NCI-H226 (cell line): Measurements from ENCODE around the gene GTSE1.
"Not testable (repeated sequence)": the region's sequence is repeated elsewhere in the genome, so short reads cannot be mapped to it uniquely, and the experiment has no call there.

Source experiments
- DNase-seq: peaks from one replicate; pipeline ENCODE4 v3.0.0-alpha.2; 2015

Gene GTSE1, protein sequence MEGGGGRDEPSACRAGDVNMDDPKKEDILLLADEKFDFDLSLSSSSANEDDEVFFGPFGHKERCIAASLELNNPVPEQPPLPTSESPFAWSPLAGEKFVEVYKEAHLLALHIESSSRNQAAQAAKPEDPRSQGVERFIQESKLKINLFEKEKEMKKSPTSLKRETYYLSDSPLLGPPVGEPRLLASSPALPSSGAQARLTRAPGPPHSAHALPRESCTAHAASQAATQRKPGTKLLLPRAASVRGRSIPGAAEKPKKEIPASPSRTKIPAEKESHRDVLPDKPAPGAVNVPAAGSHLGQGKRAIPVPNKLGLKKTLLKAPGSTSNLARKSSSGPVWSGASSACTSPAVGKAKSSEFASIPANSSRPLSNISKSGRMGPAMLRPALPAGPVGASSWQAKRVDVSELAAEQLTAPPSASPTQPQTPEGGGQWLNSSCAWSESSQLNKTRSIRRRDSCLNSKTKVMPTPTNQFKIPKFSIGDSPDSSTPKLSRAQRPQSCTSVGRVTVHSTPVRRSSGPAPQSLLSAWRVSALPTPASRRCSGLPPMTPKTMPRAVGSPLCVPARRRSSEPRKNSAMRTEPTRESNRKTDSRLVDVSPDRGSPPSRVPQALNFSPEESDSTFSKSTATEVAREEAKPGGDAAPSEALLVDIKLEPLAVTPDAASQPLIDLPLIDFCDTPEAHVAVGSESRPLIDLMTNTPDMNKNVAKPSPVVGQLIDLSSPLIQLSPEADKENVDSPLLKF

DNA sequence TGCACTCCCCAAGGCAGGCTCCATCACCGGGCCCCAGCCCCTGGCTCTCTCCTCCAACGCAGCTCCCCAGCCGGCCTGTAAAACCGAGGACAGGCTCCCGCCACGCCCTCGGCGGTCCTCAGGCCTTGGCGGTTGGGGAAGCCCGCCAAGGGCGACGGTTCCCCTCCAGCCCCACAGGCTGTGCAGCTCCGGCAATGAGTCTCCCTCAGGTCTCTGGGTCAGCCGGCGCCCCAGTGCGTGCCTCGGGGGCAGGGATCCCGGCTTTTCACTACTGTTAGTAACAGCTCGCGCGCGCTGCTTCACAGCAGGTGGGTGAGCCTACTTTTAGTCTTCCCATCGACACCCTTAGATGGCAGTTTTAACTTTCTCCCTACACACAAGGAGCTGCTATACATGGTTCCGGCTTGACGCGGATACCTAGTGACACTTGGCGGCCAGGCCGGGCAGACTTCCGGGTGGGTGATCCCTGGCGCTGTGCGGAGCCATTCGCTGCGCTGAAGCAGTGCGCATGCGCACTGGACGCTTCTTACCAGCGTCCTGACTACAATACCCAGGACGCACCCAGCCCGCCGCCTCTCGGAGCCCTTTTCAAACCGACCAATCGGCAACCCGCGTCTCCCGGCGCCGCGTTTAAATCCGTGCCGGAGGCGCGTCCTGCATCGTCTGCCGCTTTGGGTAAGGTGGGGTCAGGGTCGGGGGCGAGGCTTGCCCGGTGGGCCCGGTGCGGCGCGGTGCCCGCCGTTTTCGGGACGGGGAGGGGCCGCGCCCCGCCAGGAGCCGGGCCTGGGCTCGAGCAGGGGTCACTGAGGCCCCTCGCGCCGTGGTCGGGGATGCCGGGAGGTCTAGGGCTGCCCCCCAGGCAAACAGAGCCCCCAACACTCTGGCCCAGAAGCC, at the start of gene GTSE1:
TSS of gene GTSE1 (plus strand) at position 614 of the 894 bp plus-strand sequence. CDS start 531 bp downstream, outside the sequence.
- peak; percentile 84 for DNase-seq

DNA sequence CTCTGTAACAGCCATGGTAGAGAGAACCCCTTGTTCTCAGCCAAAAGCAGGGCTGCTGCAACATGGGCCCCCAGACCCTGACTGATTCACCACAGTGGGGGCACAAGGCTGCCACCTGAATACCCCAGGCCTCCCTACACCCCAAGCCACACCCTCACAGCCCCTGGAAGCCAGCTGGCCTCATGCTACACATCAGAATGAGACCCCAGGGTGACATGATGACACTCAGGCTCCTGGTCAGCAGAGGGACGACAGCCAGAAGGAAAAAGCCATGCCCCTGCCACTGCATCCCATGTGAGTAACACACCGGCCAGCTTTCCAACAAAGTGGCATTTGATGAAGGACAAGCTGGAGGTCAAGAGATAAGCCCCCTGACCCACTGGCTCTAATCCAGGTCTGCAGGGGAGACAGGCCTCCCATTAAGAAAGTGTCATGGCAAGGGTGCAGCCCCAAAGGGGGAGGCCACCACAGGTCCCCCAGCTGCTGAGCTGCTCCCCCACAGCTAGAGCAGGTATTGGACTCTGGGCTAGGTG, 49.2 kb upstream of the GTSE1 start:
- DNase-seq: no peak

DNA sequence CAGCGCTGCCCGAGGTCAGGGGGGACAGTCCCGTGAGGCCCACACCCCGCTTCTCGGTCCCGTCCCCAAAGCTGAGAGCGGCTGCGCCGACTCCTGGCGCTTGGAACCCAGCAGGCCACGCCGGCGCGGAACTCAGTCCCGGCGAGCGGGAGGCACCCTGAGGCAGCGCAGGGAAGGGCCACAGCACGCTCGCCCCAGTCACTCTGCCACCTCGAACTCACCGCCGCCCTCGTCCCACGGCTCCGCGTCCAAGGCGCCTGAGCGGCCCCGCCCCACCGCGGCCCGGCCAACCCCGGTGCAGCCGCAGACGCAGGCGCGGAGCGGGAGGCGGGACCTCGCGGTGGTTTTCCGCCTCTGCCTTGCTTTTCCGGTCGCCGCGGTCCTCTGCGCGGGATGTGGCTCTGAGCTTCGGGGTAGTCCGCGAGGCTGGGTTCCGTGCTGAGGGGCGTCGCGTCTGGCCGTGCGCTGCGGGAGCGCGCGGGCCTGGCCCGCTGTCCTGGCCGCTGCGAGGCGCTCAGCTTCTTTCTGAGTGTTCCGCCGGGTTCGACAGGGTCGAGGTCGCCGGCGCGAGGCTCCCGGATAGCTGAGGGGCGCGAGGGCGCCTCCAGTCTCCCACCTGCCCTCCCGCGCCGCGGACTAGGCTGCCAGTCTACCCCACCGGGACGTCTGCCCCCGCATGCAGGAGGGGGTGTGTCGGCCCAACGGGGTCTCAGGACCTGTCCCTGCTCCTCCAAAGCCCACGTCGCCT, 46.5 kb upstream of the GTSE1 start, which contains the start of gene CDPF1:
TSS of gene CDPF1 (minus strand) at position 259 of the 748 bp plus-strand sequence. CDS start 2,009 bp downstream, outside the sequence.
- peak; percentile 60 for DNase-seq

- no peak for DNase-seq
Observed at GRCh38 chr22:46250783-46251125, 45.9 kb upstream of the GTSE1 start.

- no peak for DNase-seq
Observed at GRCh38 chr22:46251266-46251665, 45.4 kb upstream of the GTSE1 start.

GRCh38 chr22:46251816-46252380, 44.8 kb upstream of the GTSE1 start:
- no peak for DNase-seq

- DNase-seq: no peak
Observed at GRCh38 chr22:46256358-46256958, 40.2 kb upstream of the GTSE1 start.

- DNase-seq: no peak
Observed at GRCh38 chr22:46259374-46259773, 37.3 kb upstream of the GTSE1 start.

DNA sequence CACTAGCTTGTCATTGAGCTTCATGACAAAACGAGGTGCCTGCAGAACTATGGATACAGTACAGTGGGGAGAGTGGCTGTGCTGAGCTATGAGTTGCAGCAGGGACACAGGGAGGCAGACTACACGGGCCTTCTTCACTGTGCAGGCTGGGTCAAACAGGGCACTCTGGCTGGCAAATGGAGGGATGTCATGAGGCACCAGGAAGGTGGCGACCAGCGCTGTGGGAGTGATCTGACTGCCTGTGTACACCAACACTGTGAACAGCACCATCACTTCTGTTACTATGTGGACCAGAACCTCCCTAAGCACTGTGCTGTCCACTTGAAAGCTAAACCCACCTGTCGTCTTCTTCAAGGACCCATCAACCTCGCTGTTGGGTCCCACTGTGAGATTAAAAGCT, 36.6 kb upstream of the GTSE1 start:
- no peak for DNase-seq

DNA sequence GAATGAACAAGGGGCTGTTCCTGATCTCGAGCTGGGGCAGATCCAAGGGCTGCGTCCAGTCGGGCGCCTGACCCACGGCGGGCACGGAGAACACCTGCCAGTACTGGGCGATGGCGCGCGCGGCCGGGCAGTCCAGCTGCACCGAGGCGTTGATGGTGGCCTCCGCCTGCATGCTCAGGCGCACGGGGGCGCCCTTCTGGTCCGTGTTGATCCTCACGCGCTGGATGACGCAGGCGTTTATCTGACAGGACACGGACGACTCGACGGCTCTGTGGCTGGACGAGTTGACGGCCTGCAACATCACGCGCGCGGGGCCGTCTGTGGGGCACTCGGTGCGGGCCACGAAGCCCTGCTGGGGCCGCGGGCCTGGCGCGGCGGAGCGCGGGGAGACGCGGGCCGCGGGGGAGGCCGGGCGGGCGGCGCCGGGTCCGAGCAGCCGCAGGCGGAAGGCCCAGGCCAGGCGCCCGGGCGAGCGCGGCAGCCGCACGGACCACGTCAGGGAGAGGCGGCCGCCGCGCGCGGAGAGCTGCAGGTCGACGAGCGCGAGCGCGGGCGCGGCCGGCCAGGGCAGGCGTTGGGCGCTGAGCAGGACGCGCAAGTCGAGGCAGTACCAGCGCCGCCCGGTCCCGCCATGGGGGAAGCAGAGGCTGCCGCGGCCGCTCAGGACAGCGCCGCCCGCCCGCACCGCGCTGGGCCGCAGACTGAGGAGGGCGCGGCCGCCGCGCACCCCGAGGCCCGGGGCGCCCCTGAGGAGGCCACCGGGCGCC, 34.0 kb upstream of the GTSE1 start:
- DNase-seq: no peak

DNA sequence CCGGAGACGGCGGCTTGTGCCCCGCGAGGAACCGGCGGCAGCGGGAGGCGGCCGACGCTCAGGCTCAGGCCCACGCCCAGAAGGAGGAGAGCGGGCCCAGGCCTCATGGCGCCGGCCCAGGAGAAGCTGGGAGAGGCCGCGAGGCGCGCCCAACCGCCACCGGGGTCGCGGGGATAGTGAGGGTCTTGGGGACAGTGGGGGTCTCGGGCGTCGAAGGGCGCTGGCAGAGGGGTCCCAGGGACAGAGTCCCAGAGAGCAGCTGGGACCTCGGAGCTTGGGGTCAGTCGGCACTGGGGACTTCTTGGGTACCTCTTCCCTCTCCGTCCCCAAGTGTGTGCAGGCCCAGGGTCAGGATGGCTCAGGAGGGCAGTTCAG, 33.5 kb upstream of the GTSE1 start, which contains the start of gene PKDREJ:
TSS of gene PKDREJ (minus strand) at position 128 of the 375 bp plus-strand sequence. CDS start at position 107, 21 bp downstream.
- DNase-seq: no peak

GRCh38 chr22:46264520-46264919, 32.1 kb upstream of the GTSE1 start:
- DNase-seq: not testable (repeated sequence)

GRCh38 chr22:46265627-46266026, 31.0 kb upstream of the GTSE1 start:
- not testable (repeated sequence) for DNase-seq

GRCh38 chr22:46267431-46268279, 29.0 kb upstream of the GTSE1 start, which contains the start of gene TTC38:
TSS of gene TTC38 (plus strand) at chr22:46268008. CDS start at chr22:46268040, 32 bp downstream.
- DNase-seq: peak; percentile 24

DNA sequence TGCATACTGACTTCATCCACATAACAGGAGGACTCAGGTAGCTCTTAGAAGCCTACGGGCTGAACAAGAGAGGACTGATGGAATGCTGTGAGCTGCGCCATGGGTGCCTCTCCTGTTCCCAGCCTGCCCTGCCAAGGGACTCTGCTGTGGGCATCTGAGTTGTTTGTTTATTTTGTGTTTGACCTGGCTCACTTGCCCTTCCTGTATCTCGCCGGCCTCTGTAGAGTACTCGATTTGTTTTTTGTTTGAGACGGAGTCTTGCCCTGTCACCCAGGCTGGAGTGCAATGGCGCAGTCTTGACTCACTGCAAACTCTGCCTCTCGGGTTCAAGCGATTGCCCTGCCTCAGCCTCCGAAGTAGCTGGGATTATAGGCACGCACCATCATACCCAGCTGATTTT, 27.1 kb upstream of the GTSE1 start:
- DNase-seq: no peak

DNA sequence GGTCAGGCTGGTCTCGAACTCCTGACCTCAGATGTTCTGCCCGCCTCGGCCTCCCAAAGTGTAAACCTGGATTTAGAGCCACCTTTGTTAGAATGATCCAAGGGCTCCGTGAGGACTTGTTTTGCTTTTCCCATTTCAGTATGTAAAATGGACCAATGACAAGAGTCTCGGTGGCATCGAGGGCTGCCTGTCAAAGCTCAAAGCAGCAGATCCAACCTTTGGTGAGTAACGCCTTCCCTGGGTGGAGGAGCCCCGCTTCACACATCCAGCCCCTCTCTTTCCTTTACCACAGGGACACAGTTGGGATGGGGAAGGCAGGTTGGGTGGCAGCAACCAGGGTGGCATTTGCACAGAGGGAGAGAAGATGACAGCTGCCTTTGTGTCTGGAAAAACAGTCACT, 24.5 kb upstream of the GTSE1 start:
- no peak for DNase-seq

DNA sequence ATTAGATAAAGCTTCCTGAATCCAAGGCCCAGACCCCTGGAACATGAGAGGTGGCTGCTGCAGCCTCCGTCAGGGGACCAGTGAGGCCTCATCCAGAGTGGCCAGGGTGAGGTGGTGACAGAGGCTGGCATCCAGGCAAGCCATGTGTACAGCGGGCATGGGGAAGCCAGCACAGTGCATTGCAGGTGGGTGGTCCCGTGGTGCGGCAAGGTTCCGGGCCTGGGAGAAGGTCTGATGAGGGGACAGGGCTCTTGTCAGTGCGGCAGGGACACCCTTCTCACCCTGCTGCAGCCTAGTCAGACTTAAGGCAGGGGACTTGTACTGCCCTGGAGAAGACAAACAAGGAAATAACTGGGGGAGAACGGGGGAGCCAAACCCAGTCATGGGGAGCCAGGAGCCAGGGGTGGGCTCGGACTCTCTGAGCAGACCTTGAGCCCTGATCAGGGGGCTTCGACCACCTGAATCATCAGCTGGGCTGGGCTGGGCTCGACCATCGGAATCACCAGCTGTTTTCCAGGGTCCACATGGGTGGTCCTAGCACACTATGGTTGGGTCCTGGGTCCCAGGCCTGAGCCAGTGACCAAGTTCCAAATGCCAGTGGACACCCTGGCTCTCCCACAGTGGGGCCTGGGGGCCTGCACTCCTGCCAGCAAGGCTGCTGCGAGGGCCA, 23.8 kb upstream of the GTSE1 start:
- DNase-seq: no peak

- DNase-seq: no peak
Observed at GRCh38 chr22:46273432-46274148, 23.1 kb upstream of the GTSE1 start.
